Measurements from ENCODE around the gene C14orf39.

Gene C14orf39

DNA sequence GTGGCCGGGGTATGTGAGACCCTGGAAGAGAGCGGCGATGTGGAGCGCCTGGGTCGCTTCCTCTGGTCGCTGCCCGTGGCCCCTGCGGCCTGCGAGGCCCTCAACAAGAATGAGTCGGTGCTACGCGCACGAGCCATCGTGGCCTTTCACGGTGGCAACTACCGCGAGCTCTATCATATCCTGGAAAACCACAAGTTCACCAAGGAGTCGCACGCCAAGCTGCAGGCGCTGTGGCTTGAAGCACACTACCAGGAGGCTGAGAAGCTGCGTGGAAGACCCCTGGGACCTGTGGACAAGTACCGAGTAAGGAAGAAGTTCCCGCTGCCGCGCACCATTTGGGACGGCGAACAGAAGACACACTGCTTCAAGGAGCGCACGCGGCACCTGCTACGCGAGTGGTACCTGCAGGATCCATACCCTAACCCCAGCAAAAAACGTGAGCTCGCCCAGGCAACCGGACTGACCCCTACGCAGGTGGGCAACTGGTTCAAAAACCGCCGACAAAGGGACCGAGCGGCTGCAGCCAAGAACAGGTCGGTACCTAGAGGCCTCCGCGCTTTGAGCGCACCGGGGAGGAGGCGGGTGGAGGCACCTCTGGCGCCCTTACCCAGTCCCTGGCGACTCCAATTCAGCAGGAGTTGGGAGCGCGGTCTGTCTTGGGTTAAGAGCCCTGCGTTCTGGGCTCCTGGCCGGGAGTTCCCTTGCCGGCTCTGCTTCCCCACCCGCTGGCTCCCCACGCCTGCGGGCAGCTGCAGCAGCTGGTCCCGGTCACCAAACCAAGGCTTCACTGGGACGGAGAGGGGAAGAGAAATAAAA lies 23.8 kb upstream of the C14orf39 start:
- Histone ChIP-seq H2AFZ (ENCODE audit: low read depth, low read length, severe bottlenecking) (no peak overlapping the region), H3K36me3 (ENCODE audit: low read length) (no peaks in the 10 kb centered on the region), H3K9me3 (ENCODE audit: insufficient read depth, low read length) (no peaks in the 10 kb centered on the region), H3K79me2 (ENCODE audit: insufficient read depth, low read length) (no peaks in the 10 kb centered on the region), H3K9me2 (replicated peaks; ENCODE audit: insufficient read depth, low read length) (no peaks in the 10 kb centered on the region), H4K20me1 (ENCODE audit: low read depth, low read length) (no peaks in the 10 kb centered on the region), H3F3A (ENCODE audit: insufficient read depth) (no peaks in the 10 kb centered on the region), H3K4me3 (ENCODE audit: insufficient read depth, low read length, poor library complexity, severe bottlenecking) (no peak overlapping the region), H3K4me2 (ENCODE audit: low read depth, low read length, poor library complexity, severe bottlenecking) (no peak overlapping the region), H3K27me3 (ENCODE audit: low read length) (no peaks in the 10 kb centered on the region), H3K9ac (ENCODE audit: low read length) (no peak overlapping the region), H3K27ac (ENCODE audit: low read depth, low read length) (no peak overlapping the region)
- TF ChIP-seq EZH2phosphoT487 (conservative IDR thresholded peaks at IDR 0.05; ENCODE audit: low read length) (no peak), CTCF (IDR thresholded peaks at IDR 0.05; ENCODE audit: insufficient read depth, low read length, poor library complexity, severe bottlenecking) (no peak)

DNA sequence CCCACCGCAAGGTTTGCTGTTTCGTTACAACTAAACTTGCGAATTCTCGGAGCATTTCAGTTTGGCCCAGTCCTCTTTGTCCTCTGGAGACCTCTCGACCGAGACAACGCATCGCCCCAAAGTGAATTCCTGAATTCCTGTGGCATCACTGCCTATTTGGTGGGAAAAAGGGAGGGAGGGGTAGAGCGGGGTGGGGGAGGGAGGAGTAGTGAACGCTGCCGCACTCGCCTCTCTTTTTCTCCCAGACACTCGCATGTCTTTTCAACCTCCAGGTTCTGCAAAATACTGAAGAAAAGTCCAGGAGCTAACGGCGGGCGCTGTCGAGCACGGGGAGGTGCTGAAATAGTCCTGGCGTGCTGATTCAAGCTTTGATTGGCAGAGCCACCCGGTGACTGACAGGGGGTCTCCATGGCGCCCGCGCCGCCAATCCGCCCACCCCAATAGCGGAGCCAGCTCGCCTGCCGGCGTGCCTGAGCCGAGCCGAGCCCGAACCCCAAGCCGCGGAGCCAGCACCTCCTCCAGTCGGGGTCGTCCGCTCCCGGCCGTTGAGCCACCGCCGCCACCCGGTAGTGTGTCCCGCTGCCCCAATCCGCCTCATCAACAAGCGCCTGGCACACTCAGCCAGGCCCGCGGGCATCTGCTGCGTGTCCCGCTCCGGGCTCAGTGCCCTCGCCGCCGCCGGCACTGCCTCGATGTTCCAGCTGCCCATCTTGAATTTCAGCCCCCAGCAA lies 23.0 kb upstream of the C14orf39 start, which contains the start of gene SIX6:
SIX6 (plus strand) TSS at position 440 of the 731 bp plus-strand sequence; CDS start at position 693, 253 bp downstream.
- Histone ChIP-seq H3K4me2 (ENCODE audit: low read depth, low read length, poor library complexity, severe bottlenecking) (no peak within 1 kb of the TSS), H3K79me2 (ENCODE audit: insufficient read depth, low read length) (no peaks in the 10 kb centered on the region), H3K27ac (ENCODE audit: low read depth, low read length) (no peak within 1 kb of the TSS), H3K9me3 (ENCODE audit: insufficient read depth, low read length) (no peaks in the 10 kb centered on the region), H4K20me1 (ENCODE audit: low read depth, low read length) (no peaks in the 10 kb centered on the region), H3K9me2 (replicated peaks; ENCODE audit: insufficient read depth, low read length) (no peaks in the 10 kb centered on the region), H3K36me3 (ENCODE audit: low read length) (no peaks in the 10 kb centered on the region), H3K9ac (ENCODE audit: low read length) (no peak within 1 kb of the TSS), H2AFZ (ENCODE audit: low read depth, low read length, severe bottlenecking) (no peak within 1 kb of the TSS), H3F3A (ENCODE audit: insufficient read depth) (no peaks in the 10 kb centered on the region), H3K4me3 (ENCODE audit: insufficient read depth, low read length, poor library complexity, severe bottlenecking) (no peak within 1 kb of the TSS), H3K27me3 (ENCODE audit: low read length) (no peaks in the 10 kb centered on the region)
- no peak for TF ChIP-seq CTCF (IDR thresholded peaks at IDR 0.05; ENCODE audit: insufficient read depth, low read length, poor library complexity, severe bottlenecking)
- no peak for TF ChIP-seq EZH2phosphoT487 (conservative IDR thresholded peaks at IDR 0.05; ENCODE audit: low read length)

DNA sequence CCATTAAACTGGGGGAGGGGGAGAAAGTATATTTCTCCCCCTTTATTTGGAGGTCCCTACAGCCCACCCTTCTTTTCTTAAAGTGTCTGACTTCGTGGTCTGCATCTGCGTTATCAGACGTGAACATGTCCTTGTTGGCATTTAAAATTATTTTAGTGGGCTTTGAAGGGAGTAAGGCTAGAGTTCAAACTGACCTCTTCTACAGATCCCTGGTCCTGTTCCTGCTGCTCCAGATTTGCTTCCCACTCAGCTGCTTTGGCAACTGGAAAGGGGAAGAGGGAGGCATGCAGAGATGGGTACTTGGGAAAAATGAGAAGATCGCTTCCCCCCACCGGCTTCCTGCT lies 22.5 kb upstream of the C14orf39 start:
- H3K4me3 ChIP-seq (ENCODE audit: insufficient read depth, low read length, poor library complexity, severe bottlenecking): no peak overlapping the region
- H2AFZ ChIP-seq (ENCODE audit: low read depth, low read length, severe bottlenecking): no peak overlapping the region
- H3K27ac ChIP-seq (ENCODE audit: low read depth, low read length): no peak overlapping the region
- H3K27me3 ChIP-seq (ENCODE audit: low read length): no peaks in the 10 kb centered on the region
- no peak for TF ChIP-seq EZH2phosphoT487 (conservative IDR thresholded peaks at IDR 0.05; ENCODE audit: low read length)
- TF ChIP-seq CTCF (IDR thresholded peaks at IDR 0.05; ENCODE audit: insufficient read depth, low read length, poor library complexity, severe bottlenecking): no peak
- no peaks in the 10 kb centered on the region for H3K9me3 ChIP-seq (ENCODE audit: insufficient read depth, low read length)
- H3F3A ChIP-seq (ENCODE audit: insufficient read depth): no peaks in the 10 kb centered on the region
- no peak overlapping the region for H3K4me2 ChIP-seq (ENCODE audit: low read depth, low read length, poor library complexity, severe bottlenecking)
- no peaks in the 10 kb centered on the region for H3K36me3 ChIP-seq (ENCODE audit: low read length)
- H3K9ac ChIP-seq (ENCODE audit: low read length): no peak overlapping the region
- no peaks in the 10 kb centered on the region for H4K20me1 ChIP-seq (ENCODE audit: low read depth, low read length)
- H3K79me2 ChIP-seq (ENCODE audit: insufficient read depth, low read length): no peaks in the 10 kb centered on the region
- no peaks in the 10 kb centered on the region for H3K9me2 ChIP-seq (replicated peaks; ENCODE audit: insufficient read depth, low read length)

Measured in SU-DHL-6 (cell line).